ENCODE measurements around the gene SLC16A2.
A peak's percentile ranks its signal among the peaks of the same experiment; 100 is the strongest.
"Not testable (repeated sequence)": the region's sequence is repeated elsewhere in the genome, so short reads cannot be mapped to it uniquely, and the experiment has no call there.

The SLC16A2 gene

DNA sequence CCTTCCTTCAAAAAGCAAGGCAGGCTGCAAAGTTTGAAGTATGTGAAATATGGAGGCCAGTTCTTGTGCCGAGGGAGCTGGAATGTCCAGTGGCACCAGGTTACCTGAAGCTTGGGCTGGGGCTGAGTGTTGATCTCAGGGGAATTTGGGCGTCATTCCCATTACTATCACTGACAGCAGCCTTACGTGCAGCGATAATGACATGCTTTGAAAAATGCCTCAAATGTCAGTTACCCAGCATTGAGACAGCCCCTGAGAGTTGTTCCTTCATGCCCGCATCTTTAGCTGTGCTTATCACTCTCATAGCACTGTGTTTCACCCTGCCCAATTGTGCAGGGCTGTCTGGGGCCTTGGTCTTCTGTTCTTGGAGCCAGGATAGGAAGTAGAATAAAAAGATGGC is 27.4 kb downstream of the SLC16A2 start:
- no peak for DNase-seq

- DNase-seq: no peak
Observed at GRCh38 chrX:74449322-74449936, 28.1 kb downstream of the SLC16A2 start.

GRCh38 chrX:74449937-74450330 is 28.6 kb downstream of the SLC16A2 start:
- DNase-seq: no peak

DNA sequence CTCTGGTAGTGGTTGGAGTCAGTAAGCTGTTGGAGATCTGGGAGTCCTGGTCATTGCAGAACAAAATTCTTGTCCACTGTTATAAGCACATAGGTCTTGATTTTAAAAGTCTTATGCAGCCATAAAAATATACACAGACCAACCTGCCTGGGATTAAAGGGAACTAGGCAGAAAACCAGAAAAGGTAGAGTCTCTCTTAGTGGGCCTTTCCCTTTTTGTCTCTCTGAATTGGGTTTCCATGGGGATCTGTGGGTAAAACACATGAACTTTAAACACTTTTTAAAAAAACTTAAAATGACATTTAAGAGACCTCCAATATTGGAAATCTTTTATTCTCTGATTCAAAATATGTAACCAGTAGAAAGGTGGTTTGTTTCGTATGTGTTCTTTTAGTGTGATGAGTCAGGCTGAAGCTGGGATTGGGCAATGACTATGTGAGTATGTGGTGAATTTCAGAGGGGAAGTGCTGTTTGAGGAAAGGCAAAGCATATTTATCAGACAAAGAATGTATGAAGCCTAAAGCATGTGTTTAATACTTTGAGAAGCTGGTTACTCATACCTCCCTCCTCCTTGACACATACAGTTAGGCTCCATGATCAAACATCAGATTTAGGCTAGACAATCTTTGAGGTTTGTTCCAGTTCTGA is 29.6 kb downstream of the SLC16A2 start:
- no peak for DNase-seq

DNA sequence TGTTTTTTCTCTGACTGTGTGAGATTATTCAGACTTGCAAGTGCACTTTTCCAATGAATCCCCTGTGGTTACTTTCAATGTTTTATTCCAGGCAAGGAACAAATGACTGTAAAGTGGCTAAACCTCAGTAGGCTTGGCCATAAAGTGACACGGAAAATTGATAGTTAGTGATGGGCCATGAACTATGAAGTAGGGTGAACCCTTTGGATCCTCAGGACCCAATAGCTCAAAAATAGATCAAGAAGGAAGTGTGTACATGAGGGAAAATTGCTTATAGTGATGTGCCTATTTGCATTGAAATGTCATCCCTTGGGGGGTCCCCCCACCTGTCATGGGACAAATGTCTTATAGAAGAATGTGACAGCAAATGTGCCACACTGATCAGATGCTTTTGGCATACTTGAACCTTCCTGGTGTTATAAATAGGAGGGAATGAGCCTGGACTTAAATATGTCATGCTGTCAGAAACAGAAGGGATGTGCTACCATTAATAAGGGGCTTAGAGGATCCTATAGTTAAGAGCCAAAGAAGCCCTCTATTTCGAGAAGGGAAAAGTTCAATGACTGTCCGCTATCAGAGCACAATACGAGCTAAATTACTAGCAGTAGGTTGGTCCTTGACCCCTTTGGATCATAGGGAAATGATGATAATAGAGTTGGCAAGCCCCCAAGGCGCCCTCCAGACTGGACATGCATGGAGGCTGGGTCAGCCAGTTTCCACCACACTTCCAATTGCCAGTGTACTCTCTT is 30.3 kb downstream of the SLC16A2 start:
- no peak for DNase-seq

GRCh38 chrX:74452199-74452481 is 30.8 kb downstream of the SLC16A2 start:
- no peak for DNase-seq

DNA sequence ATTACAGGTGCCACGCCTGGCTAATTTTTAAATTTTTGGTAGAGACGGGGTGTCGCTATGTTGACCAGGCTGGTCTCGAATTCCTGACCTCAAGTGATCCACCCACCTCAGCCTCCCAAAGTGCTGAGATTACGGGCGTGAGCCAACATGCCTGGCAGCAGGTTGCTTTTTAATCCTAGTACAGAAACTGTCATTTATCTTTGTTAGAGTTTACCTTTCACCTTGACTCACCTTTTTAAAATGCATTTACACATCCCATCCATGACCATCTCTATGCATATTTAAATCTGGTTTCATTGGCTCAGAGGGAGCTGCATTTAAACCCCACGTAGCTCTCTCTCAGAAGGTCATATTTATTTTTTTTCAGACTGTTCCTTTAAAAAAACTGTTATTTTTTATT is 31.9 kb downstream of the SLC16A2 start:
- DNase-seq: no peak

DNA sequence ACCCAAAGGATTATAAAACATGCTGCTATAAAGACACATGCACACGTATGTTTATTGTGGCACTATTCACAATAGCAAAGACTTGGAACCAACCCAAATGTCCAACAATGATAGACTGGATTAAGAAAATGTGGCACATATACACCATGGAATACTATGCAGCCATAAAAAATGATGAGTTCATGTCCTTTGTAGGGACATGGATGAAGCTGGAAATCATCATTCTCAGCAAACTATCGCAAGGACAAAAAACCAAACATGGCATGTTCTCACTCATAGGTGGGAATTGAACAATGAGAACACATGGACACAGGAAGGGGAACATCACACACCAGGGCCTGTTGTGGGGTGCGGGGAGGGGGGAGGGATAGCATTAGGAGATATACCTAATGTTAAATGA is 32.9 kb downstream of the SLC16A2 start:
- not testable (repeated sequence) for DNase-seq

GRCh38 chrX:74458736-74459135 is 37.4 kb downstream of the SLC16A2 start:
- DNase-seq: no peak

GRCh38 chrX:74461384-74461783 is 40.1 kb downstream of the SLC16A2 start:
- DNase-seq: no peak

DNA sequence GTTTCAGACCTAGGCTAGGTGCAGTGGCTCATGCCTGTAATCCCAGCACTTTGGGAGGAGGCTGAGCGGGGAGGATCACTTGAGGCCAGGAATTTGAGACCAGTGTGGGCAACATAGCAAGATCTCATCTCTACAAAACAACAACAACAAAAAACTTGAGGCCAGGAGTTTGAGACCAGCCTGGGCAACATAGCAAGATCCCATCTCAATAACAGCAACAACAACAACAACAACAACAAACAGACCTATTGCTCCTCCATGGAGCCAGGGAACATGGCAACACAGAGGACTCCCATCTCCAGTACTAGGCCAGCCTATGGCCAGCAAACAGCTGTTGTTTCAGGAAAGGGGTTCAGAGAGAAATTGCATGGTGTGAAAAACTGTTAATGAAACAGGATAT is 43.4 kb downstream of the SLC16A2 start:
- DNase-seq: no peak

DNA sequence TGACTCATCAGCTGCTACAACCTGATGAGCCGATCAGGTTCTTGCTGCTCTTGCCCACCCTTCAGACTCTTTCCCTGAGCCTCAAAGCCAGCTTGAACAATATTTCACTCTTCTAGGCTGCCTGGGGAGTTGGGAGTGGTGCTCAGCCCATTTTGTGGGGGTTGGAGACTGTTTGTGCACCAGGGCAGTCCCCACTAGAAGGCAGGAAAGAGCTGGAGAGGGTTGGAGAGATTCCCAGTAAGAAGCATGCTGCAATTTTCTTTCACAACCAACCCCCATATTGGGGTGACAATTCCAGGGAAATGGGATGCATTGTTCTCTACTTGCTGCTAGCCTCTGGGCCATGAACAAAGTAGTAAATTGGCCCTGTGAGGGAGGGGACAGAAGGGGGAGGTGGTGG is 44.1 kb downstream of the SLC16A2 start:
- DNase-seq: no peak

- DNase-seq: no peak
Observed at GRCh38 chrX:74467656-74468055, 46.4 kb downstream of the SLC16A2 start.

GRCh38 chrX:74473116-74473515 is 51.8 kb downstream of the SLC16A2 start:
- not testable (repeated sequence) for DNase-seq

DNA sequence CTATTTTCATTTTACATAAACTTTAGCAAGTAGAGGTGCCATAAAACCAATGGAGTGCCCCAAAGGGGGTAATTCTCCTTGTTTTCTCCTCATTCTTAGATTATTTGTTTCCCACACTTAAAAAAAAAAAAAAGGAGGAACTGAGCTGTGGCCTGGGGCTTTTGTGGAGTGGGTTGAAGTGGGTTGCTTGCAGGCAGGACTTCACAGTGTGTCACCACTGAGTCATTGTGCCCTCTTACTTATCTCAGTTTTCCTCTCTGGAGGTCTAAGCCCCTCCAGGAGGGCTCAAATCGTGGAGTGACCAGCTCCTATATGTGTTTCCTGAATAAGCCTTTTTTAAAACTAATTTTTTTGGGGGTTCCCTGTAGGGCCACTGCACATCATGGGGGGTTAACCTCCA is 69.0 kb downstream of the SLC16A2 start:
- DNase-seq: no peak

DNA sequence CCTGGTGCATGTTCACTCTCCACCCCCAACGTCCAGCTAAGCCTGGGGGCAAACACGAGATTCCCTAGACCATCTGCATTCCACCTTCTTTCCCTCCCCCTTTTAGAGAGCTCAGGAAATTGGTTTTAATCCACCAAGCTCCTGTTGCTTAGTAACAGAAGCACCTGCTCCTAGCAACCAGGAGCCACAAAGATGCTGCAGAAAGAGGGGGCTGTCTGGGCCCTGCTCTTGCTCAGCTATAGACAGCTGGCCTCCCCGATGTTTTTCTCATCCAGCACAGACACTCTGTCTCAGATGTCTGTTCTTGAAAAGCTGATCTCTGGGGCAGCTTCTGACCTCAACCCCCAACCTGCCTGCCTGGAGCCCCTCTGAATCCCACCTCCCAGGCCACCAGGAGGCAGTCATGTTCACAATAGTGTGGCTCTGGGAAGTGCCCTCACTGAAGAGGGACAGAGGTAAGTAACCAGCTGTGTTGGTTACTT is 71.5 kb downstream of the SLC16A2 start:
- DNase-seq: peak; percentile 3

GRCh38 chrX:74493806-74494205 is 72.5 kb downstream of the SLC16A2 start:
- no peak for DNase-seq

- no peak for DNase-seq
Observed at GRCh38 chrX:74498924-74499323, 77.6 kb downstream of the SLC16A2 start.

GRCh38 chrX:74500067-74500466 is 78.8 kb downstream of the SLC16A2 start:
- DNase-seq: no peak

DNA sequence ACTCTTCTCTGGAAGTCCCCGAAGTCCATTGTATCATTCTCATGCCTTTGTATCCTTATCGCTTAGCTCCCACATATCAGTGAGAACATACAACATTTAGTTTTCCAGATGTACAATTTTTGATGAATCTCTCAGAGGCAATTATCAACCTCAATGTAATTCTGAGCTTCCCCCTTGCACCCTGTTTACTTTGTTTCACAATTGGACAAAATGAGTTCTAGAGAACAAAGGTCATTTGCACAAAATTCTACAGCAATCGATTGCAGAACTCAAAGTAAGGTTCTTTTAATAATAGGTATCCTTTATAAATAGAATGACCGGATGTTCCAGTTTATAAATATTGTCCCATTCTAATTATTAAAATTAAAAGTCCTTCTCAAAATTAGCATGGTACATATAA is 79.3 kb downstream of the SLC16A2 start:
- no peak for DNase-seq

DNA sequence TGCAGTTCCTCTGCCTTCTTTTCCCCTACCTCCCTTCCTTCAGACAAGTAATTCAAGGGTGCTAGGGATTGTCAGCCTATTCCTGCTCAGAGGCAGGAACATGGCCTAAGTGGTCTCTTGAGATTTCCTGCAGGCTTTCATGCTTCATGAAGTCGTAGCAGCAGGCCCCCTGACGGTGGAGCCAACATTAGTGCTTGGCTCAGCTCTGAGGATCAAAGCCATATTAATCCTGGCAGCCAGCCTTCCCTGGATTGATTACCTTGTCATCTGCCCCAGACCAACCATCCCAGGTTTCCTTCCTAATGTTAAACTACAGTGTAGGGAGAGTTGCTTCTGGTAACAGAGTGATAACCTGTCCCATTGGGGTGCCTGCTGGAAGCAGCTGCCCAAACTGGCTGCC is 84.1 kb downstream of the SLC16A2 start:
- peak; percentile 2 for DNase-seq

- no peak for DNase-seq
Observed at GRCh38 chrX:74506317-74507115, 85.2 kb downstream of the SLC16A2 start.

DNA sequence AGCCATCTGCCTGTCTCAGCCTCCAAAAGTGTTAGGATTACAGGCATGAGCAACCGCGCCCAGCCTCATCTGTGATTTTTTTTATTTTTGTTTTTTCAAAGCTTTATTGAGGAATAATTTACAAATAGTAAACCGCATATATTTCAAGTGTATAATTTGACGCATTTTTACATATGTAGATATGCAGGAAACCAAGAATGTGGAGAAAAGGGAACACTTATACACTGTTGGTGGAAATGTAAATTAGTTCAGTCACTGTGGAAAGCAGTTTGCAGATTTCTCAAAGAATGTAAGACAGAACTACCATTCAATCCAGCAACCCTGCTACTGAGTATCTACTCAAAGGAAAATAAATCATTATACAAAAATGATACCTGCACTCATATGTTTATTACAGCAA is 85.9 kb downstream of the SLC16A2 start:
- DNase-seq: no peak

DNA sequence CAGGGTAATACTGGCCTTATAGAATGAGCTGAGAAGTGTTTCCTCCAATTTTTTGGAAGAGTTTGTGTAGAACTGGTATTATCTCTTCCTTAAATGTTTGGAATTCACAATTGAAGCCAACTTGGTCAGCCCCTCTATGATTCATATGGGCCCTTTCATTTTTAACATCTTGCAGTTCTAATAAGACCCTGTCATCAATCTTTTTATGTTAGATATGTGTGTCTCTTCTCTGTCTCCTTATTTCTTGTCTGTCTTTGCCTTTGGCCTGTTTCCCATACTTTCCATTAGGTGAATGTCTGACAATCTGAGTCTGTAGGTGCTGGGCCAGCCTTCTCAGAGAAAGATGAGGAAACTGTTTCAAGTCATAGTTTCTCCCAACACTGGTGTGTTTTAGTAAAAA is 88.7 kb downstream of the SLC16A2 start:
- no peak for DNase-seq

All from NCI-H69 (cell line).